HG03108 (cell line): ENCODE data around the gene HSPBP1.

Source experiments
- ATAC-seq: cut with Tn5 transposase; IDR thresholded peaks from one replicate; pipeline ENCODE4 v1.9.1; 2021; ENCODE audit warnings: moderate library complexity; ENCODE audit not compliant: unreplicated experiment

HSPBP1 gene

GRCh38 chr19:55220525-55220924, 59.4 kb downstream of the HSPBP1 start:
- no peak for ATAC-seq

GRCh38 chr19:55216461-55217198, 63.3 kb downstream of the HSPBP1 start:
- ATAC-seq, result no peak

DNA sequence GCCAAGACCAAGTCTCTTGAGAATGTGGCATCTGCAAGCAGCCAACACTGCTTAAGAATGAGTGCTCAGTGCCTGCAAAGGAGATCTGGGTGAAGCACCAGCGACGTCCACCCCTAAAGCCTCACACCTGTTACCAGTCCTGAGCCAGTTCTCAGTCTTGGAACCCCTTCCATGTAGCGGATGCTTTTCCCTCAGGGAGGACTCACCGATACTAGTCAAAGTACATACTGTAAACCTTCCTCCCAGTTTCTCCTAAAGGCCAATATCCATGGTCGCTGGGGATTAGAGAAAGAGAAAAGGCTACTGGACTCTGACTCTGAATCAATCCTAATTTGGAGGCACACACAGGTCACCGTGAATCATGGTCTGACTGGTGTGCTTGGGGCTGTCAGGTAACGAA, 66.4 kb downstream of the HSPBP1 start:
- ATAC-seq, result no peak

DNA sequence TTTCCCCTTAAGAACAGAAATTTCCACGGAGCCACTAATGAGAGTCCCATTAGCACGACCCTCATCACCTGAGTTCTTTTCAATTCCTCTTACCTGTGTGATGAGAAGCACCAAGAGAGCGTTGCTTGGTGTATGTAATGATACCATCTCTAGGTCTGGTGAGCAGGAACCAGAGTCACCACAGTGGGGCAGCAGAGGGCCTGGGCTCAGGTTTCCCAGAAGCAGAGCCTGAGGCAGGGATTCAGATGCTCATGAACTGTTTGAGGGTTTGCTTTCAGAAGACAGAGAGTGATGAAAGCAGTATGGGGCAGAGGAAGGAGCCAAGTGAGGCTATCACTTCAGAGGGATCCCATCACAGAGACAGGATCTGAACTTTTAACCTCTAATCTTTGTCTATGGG, 67.5 kb downstream of the HSPBP1 start:
- no peak for ATAC-seq
